ENCODE results near the gene CISH. TPM values are rescaled to one million over a fixed set of nuclear protein-coding genes. Genes with fewer than 3 reads are reported as not detected.
A peak's percentile ranks its signal among the peaks of the same experiment; 100 is the strongest.

CISH gene
- total RNA-seq, 1 experiment from 2014 or later, result 0.46 TPM

GRCh38 chr3:50572158-50572557, 39.4 kb downstream of the CISH start:
- peak; percentile 49 for DNase-seq (ENCODE audit: low read depth)

- DNase-seq (ENCODE audit: low read depth), result no peak
Measured at GRCh38 chr3:50571486-50571885, 40.1 kb downstream of the CISH start.

- no peak for DNase-seq (ENCODE audit: low read depth)
Measured at GRCh38 chr3:50570508-50571279, 40.9 kb downstream of the CISH start.

GRCh38 chr3:50568947-50569749, 42.4 kb downstream of the CISH start, which contains the start of gene HEMK1:
Gene HEMK1, plus strand, starts transcription at chr3:50569522. Its CDS starts 1,583 bp downstream, at chr3:50571105.
- peak; percentile 92 for DNase-seq (ENCODE audit: low read depth)

- DNase-seq (ENCODE audit: low read depth), result peak; percentile 86
Measured at GRCh38 chr3:50567386-50568167, 44.0 kb downstream of the CISH start, which contains the start of gene C3orf18. Gene C3orf18, minus strand, starts transcription at chr3:50567747. Its CDS starts 2,048 bp downstream, at chr3:50565699.

GRCh38 chr3:50567011-50567385, 44.6 kb downstream of the CISH start:
- no peak for DNase-seq (ENCODE audit: low read depth)

GRCh38 chr3:50564321-50564720, 47.3 kb downstream of the CISH start:
- DNase-seq (ENCODE audit: low read depth), result no peak

- no peak for DNase-seq (ENCODE audit: low read depth)
Measured at GRCh38 chr3:50563867-50564266, 47.7 kb downstream of the CISH start.

- peak; percentile 78 for DNase-seq (ENCODE audit: low read depth)
Measured at GRCh38 chr3:50562861-50563260, 48.7 kb downstream of the CISH start.

GRCh38 chr3:50559702-50560101, 51.9 kb downstream of the CISH start:
- peak; percentile 33 for DNase-seq (ENCODE audit: low read depth)

GRCh38 chr3:50557915-50558314, 53.7 kb downstream of the CISH start:
- DNase-seq (ENCODE audit: low read depth), result no peak

GRCh38 chr3:50557106-50557505, 54.5 kb downstream of the CISH start:
- DNase-seq (ENCODE audit: low read depth), result no peak

Other genes with a start within 250 kb of the CISH start
- 0.03 TPM in 1 of 2 replicates, not detected in the other for gene CACNA2D2, start 108.1 kb downstream of the CISH start, total RNA-seq (2014; rRNA removed; shearing (Covaris generic))
- gene C3orf18, start 44.0 kb downstream of the CISH start, total RNA-seq (2014; rRNA removed; shearing (Covaris generic)), result 2.4 and 2.6 TPM in 2 replicates
- 9.1 and 9.7 TPM in 2 replicates for gene HEMK1, start 42.3 kb downstream of the CISH start, total RNA-seq (2014; rRNA removed; shearing (Covaris generic))
- 21.7 and 23.4 TPM in 2 replicates for gene MAPKAPK3, start 5.4 kb upstream of the CISH start, total RNA-seq (2014; rRNA removed; shearing (Covaris generic))
- 0.36 and 0.51 TPM in 2 replicates for gene DOCK3, start 63.2 kb upstream of the CISH start, total RNA-seq (2014; rRNA removed; shearing (Covaris generic))